CD4-positive, alpha-beta T cell treated with Interleukin-4 for 4 hours (primary cell): Measurements from ENCODE around the gene KCNJ12.
A peak's percentile ranks its signal among the peaks of the same experiment; 100 is the strongest.
"Not testable (repeated sequence)": the region's sequence is repeated elsewhere in the genome, so short reads cannot be mapped to it uniquely, and the experiment has no call there.

Source experiments
- DNase-seq: peaks from one replicate; pipeline ENCODE4 v3.0.0-alpha.2; 2020

Gene KCNJ12

DNA sequence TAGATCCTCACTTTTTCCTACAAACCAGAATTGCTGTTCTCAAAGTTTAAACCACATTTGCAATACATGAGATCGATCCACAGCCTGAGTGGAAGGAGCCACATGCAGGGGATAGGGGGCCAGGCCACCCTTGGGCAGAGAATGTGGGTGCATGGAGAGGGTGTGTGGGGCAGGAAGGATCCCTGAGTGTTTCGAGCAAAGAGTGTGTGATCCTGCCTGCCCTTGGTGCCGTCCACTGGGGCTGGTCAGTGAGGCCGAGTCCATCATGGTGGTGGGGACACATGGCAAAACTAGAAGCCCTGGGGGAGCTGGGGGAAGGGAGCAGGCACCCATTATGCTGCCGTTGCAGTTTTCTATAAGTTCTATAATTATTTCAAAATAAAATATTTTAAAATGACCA is 77.8 kb downstream of the KCNJ12 start:
- DNase-seq = not testable (repeated sequence)

GRCh38 chr17:21454441-21454840 is 78.3 kb downstream of the KCNJ12 start:
- DNase-seq = no peak

DNA sequence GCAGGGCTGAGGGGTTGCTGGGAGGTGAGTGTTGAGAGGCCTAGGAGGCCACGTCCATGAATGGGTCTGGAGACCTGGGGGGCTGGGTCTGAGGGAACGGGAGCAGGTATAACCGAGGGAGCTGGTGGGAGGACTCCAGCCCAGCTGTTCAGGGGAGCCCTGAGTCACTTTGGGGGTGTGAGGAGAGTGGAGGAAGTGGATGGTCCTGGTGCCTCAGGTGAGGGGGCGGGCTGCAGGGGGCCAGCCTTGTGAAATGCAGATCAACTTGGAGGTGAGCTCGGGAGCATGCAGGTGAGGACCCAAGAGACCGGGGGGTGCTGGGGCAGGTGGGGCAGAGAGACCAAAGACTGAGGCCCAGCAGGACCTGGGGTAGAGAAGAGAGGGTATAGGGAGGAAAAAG is 79.6 kb downstream of the KCNJ12 start:
- DNase-seq = no peak

GRCh38 chr17:21456449-21456848 is 80.3 kb downstream of the KCNJ12 start:
- DNase-seq = not testable (repeated sequence)

GRCh38 chr17:21457051-21458026 is 81.2 kb downstream of the KCNJ12 start:
- peak; percentile 85 for DNase-seq

DNA sequence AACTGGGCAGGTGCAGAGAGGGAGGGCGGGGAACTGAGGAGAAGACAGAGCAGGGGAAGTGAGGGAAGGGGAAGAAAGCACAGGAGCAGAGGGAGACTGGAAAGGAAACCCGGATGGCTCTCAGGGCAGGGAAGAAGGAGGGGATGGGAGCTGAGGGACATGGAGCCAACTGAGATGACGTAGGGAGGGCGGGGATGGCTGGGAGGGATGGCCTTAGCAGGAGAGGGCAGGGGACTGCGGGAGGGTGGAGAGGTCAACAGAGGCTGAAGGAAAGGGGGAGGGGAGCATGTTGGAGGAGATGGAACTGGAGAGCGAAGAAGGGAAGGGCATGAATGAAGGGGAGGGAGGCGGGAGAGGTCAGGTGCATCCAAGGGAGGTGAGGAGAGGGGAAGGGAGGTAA is 81.9 kb downstream of the KCNJ12 start:
- no peak for DNase-seq

DNA sequence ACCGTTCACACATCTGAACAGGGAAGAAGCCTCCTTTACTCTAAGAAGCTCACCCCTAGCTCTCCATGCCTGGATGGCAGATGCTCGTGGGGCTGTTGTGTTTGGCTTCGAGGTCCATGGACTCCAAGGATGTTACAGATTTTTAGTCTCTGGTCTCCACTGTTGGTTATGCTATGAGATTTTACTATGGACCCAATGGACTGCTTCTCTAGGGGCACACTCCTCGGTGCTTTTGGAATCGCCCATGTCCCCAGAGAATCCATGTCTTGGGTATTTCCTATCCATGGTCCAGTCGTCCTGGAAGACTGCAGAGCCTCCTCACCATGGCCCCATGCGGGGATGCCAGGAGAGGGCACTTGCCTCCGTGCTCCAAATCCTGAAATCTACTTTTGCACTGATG is 83.4 kb downstream of the KCNJ12 start:
- no peak for DNase-seq

- no peak for DNase-seq
Observed at GRCh38 chr17:21460358-21460757, 84.2 kb downstream of the KCNJ12 start.

DNA sequence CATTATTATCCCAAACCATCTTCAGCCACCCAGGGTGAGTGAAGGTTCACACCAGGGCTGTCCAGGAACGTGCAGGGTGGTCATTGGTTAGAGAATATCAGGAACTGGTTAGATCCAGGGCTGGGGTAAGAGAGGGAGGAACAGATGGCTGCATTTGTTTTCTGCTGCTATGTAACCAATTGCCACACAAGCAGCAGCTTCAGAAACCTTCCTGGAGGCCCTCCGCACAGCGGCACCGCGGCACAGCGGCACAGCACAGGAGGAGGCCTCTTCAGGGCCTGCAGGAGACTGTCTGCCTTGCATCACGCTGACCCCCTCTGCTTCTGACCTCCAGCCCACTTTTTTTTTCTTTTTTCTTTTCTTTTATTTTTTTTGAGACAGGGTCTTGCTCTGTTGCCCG is 86.1 kb downstream of the KCNJ12 start:
- no peak for DNase-seq

GRCh38 chr17:21463204-21463661 is 87.1 kb downstream of the KCNJ12 start:
- no peak for DNase-seq

DNA sequence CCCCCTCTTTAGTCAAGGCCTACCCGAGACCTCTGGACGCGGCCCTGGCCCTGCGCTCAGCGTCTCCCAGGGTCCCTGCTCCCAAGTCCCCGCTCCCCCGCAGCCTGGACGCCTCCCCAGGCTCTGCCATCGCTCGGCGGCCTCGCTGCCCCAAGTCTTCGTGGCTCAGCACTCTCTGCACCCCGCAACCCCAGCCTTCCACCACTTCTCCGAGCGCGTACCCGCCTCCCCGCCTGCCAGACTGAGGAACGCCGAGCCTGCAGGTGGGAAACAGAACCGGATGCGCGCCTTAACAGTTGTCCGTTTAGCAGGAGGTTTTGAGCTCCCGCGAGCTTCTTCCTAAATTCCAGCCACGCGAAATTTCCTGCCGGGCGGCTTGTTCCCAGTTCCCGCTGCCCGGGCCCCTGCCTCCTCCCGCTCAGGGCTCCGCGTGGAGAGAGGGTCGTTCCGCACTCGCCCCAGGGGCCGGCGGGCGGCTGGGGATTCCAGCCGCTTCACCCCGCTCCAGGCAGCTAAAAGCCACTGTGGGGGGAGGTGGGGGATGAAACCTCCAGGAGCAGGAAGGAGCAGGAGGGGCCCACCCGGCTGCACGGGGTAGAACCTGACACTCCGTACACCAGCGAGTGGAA is 87.7 kb downstream of the KCNJ12 start:
- no peak for DNase-seq

DNA sequence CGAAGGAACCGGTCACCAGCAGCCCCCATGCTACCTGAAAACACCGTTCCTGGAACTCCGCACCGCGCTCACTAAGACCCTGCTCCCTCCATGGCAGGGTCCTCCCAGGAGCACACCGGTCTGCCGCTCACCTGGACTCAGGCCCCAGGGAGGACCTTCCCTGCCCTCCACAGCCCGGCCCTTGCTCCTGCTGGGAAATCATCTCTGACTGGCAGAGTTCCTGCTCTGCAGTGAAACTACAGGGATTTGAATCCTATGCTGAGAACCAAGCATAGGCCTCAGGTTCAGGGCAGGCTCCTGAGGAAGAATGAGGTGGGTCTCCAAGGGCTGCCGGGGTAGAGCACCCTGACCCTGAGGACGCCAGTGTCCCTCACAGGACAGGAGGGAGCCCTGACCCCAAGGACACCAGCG is 88.5 kb downstream of the KCNJ12 start:
- DNase-seq = no peak

- DNase-seq = no peak
Observed at GRCh38 chr17:21466550-21466949, 90.4 kb downstream of the KCNJ12 start.

DNA sequence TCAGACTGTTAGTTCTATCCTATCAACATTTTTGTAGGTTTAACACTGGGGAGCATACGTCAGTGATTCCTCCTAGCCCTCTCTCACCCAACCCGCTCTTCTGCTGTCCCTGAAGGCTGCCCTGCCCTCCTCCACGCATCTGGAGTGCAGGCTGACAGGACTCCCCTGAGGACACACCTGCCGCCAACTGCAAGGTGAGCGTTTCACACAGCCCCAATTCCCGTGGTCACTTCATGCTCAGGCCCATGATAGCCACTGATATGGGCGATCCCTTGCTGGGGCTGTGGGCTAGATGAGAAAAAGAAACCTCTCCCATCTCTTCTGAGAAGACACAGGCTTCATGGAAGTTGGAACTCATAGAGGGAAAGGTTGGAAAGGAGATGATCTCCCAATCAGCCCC is 91.0 kb downstream of the KCNJ12 start:
- no peak for DNase-seq

DNA sequence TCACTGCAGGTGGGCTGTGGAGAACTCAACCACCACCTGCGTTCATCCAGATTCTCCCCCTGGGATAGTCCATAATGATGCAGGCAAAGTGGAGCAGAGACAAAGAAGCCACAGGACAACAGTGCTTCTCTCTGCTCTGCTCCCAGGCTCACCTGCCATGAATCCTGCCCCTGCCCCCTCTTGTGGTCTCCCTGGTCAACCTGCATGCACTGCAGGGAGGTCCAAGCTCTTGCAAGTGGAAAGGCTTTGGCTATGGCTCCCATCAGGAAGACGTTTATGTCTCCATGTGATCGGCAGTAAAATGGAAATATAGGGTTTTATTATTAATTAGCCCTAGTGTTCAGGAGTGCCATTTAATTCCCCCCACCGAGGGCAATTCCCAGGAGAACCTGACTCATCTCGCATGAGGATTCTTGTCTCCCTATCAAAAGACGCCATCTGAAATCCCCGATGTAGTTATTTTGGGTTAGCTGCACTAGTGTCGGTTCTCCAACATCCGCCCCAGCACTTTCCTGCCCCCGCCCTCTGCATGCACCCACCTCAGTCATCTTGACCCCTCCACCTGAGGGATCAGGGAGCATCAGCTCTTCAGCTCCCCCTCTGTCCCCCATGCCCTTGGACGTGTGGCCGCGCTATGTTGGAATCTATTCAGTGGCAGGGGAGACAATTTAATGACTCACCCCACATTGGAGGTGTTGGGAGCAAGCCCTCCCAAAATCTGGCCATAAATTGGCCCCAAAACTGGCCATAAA is 91.8 kb downstream of the KCNJ12 start:
- no peak for DNase-seq
